GM23338 (cell line): ENCODE results near the gene PCP2. TPM values are rescaled to one million over a fixed set of nuclear protein-coding genes. Genes with fewer than 3 reads are reported as not detected.

Experiments used
- ATAC-seq: fragments of 200-7000 bp; cut with Tn5 transposase; 3 replicates; pipeline ENCODE4 v1.9.1; 2020
- DNase-seq: peaks from one replicate; pipeline ENCODE4 v3.0.0-alpha.2; 2015; ENCODE audit warnings: low spot score
- H2AFZ ChIP-seq: fragments of 200-600 bp; sonication (generic); 2 replicates; pipeline ENCODE4 v1.8.0; 2016; ENCODE audit warnings: antibody characterized with exemption, mild to moderate bottlenecking, moderate library complexity
- H3F3A ChIP-seq: fragments of 200-600 bp; sonication (generic); replicated peaks from 2 replicates; pipeline ENCODE4 v1.8.0; 2017; ENCODE audit warnings: antibody characterized with exemption, mixed run types, low read depth
- H3K27ac ChIP-seq: fragments of 200-600 bp; sonication (generic); 2 replicates; pipeline ENCODE4 v1.6.1; 2016; ENCODE audit warnings: low read depth
- H3K27me3 ChIP-seq: fragments of 200-600 bp; sonication (generic); 2 replicates; pipeline ENCODE4 v1.8.0; 2016; ENCODE audit warnings: mild to moderate bottlenecking, mixed run types, moderate library complexity; ENCODE audit not compliant: insufficient read depth
- H3K36me3 ChIP-seq: fragments of 200-600 bp; sonication (generic); 2 replicates; pipeline ENCODE4 v1.8.0; 2016; ENCODE audit warnings: mild to moderate bottlenecking; ENCODE audit not compliant: insufficient read depth
- H3K4me1 ChIP-seq: fragments of 200-600 bp; sonication (generic); 2 replicates; pipeline ENCODE4 v1.8.0; 2016; ENCODE audit warnings: mild to moderate bottlenecking, moderate library complexity; ENCODE audit not compliant: insufficient read depth
- H3K4me2 ChIP-seq: fragments of 200-600 bp; sonication (generic); 2 replicates; pipeline ENCODE4 v1.7.1; 2017; ENCODE audit warnings: mixed run types
- H3K4me3 ChIP-seq: fragments of 200-600 bp; sonication (generic); 2 replicates; pipeline ENCODE4 v1.6.1; 2016; ENCODE audit warnings: mixed run types
- H3K79me2 ChIP-seq: fragments of 200-600 bp; sonication (generic); replicated peaks from 2 replicates; pipeline ENCODE4 v1.8.0; 2017; ENCODE audit warnings: mild to moderate bottlenecking; ENCODE audit not compliant: insufficient read depth
- H3K9me2 ChIP-seq: fragments of 200-600 bp; sonication (generic); 2 replicates; pipeline ENCODE4 v1.8.0; 2017; ENCODE audit not compliant: insufficient read depth
- H4K20me1 ChIP-seq: fragments of 200-600 bp; sonication (generic); replicated peaks from 2 replicates; pipeline ENCODE4 v1.8.0; 2017; ENCODE audit warnings: mild to moderate bottlenecking; ENCODE audit not compliant: insufficient read depth
- H3K27ac Mint-ChIP-seq: 2 replicates; pipeline ENCODE4 v1.8.0; 2020; ENCODE audit warnings: inconsistent platforms, mild to moderate bottlenecking, moderate library complexity, mixed read lengths
- H3K27me3 Mint-ChIP-seq: 3 replicates; pipeline ENCODE4 v1.8.0; 2022; ENCODE audit warnings: low read depth, mild to moderate bottlenecking, moderate library complexity, mixed read lengths, inconsistent platforms; ENCODE audit not compliant: insufficient read depth, poor library complexity
- H3K36me3 Mint-ChIP-seq: 3 replicates; pipeline ENCODE4 v1.8.0; 2021; ENCODE audit warnings: low read depth, mild to moderate bottlenecking, inconsistent platforms, moderate library complexity, mixed read lengths
- H3K4me1 Mint-ChIP-seq: 3 replicates; pipeline ENCODE4 v1.8.0; 2020; ENCODE audit warnings: mild to moderate bottlenecking, inconsistent platforms, mixed read lengths
- H3K4me3 Mint-ChIP-seq: 3 replicates; pipeline ENCODE4 v1.8.0; 2021; ENCODE audit warnings: moderate library complexity, mild to moderate bottlenecking, inconsistent platforms, mixed read lengths
- H3K9me3 Mint-ChIP-seq: 3 replicates; pipeline ENCODE4 v1.8.0; 2020; ENCODE audit warnings: moderate library complexity, mild to moderate bottlenecking, inconsistent platforms, mixed read lengths
- CREB1 ChIP-seq: fragments of 250-450 bp; sonication (Bioruptor Pico); IDR thresholded peaks from 2 replicates; pipeline ENCODE4 v1.5.0; 2020; ENCODE audit warnings: low read depth, mild to moderate bottlenecking, moderate library complexity
- CTCF ChIP-seq, 2 experiments: fragments of 200-600 bp in 1 of 2; sonication (generic) in 1 of 2; conservative IDR thresholded peaks; 2 replicates each; pipeline versions ENCODE4 v1.5.1 to v1.6.1; 2016 to 2017; ENCODE audit warnings: antibody characterized with exemption in 2 of 2, low read depth in 2 of 2, mild to moderate bottlenecking in 2 of 2, moderate library complexity in 1 of 2
- ETS1 ChIP-seq: IDR thresholded peaks from 2 replicates; pipeline ENCODE4 v1.6.1; 2016; ENCODE audit warnings: antibody characterized with exemption
- EZH2 ChIP-seq: fragments of 200-600 bp; sonication (generic); IDR thresholded peaks from one replicate; pipeline ENCODE4 v1.8.0; 2017; ENCODE audit warnings: antibody characterized with exemption, mild to moderate bottlenecking, low read depth; ENCODE audit not compliant: unreplicated experiment
- EZH2phosphoT487 ChIP-seq: fragments of 200-600 bp; sonication (generic); IDR thresholded peaks from one replicate; pipeline ENCODE4 v1.8.1; 2018; ENCODE audit warnings: antibody characterized with exemption; ENCODE audit not compliant: unreplicated experiment
- JUNB ChIP-seq: IDR thresholded peaks from one replicate; pipeline ENCODE4 v1.6.1; 2016; ENCODE audit warnings: antibody characterized with exemption; ENCODE audit not compliant: unreplicated experiment
- NANOG ChIP-seq: IDR thresholded peaks from 2 replicates; pipeline ENCODE4 v1.6.1; 2016; ENCODE audit warnings: antibody characterized with exemption, borderline replicate concordance
- POLR2AphosphoS5 ChIP-seq: IDR thresholded peaks from 2 replicates; pipeline ENCODE4 v1.6.1; 2016; ENCODE audit warnings: antibody characterized with exemption, low read depth
- REST ChIP-seq: IDR thresholded peaks from one replicate; pipeline ENCODE4 v1.6.1; 2018; ENCODE audit warnings: antibody characterized with exemption; ENCODE audit not compliant: unreplicated experiment
- STAT1 ChIP-seq: IDR thresholded peaks from one replicate; pipeline ENCODE4 v1.6.1; 2016; ENCODE audit warnings: antibody characterized with exemption; ENCODE audit not compliant: unreplicated experiment
- ZNF114 ChIP-seq: fragments of 250-450 bp; sonication (Bioruptor Pico); IDR thresholded peaks from 2 replicates; pipeline ENCODE4 v1.5.0; 2020; ENCODE audit warnings: mild to moderate bottlenecking, moderate library complexity
- ZNF462 ChIP-seq: fragments of 250-450 bp; sonication (Bioruptor Pico); IDR thresholded peaks from 2 replicates; pipeline ENCODE4 v1.5.0; 2020; ENCODE audit warnings: mild to moderate bottlenecking, moderate library complexity
- polyA plus RNA-seq: library from polyadenylated mRNA; unstranded; fragments of >200 nt; fragmentation: Nextera tagmentation; extraction: Ambion mirVana; gene quantifications from 2 replicates; pipeline ENCODE4 v1.2.1, GENCODE V29; 2016
- total RNA-seq: library from RNA; depleted of rRNA; stranded (reverse); fragments of >200 nt; shearing (Covaris generic); gene quantifications from 2 replicates; pipeline ENCODE4 v1.2.3, GENCODE V29; 2014

PCP2 gene
- total and polyA plus RNA-seq, 2 experiments from 2014 or later, result not detected

- H3K4me1 ChIP-seq, result no peaks in the 10 kb centered on the region
- no peak overlapping the region for H3K4me3 Mint-ChIP-seq
- no peaks in the 10 kb centered on the region for H3K27me3 ChIP-seq
- no peak overlapping the region for H3K27ac ChIP-seq
- H3K36me3 ChIP-seq, result no peaks in the 10 kb centered on the region; the same call in 1 of the 2 replicates
- H3K9me2 ChIP-seq, result no peaks in the 10 kb centered on the region
- TF ChIP-seq ZNF462 (CRISPR knock-in tag), result no peak
- TF ChIP-seq CREB1 (CRISPR knock-in tag), result no peak
- no peak for TF ChIP-seq ETS1
- no peak for TF ChIP-seq EZH2
- no peak for TF ChIP-seq JUNB
- no peak for TF ChIP-seq REST
- TF ChIP-seq EZH2phosphoT487, result no peak
- no peak for TF ChIP-seq CTCF (conservative IDR thresholded peaks at IDR 0.05; ENCODE audit: low read depth in 2 of 2)
- TF ChIP-seq STAT1, result no peak
- no peak for TF ChIP-seq ZNF114 (CRISPR knock-in tag)
- TF ChIP-seq POLR2AphosphoS5, result no peak
- no peak for TF ChIP-seq NANOG
- no peaks in the 10 kb centered on the region for H3K4me1 Mint-ChIP-seq
- H3K79me2 ChIP-seq, result no peaks in the 10 kb centered on the region
- peaks cover 27% of the 10 kb centered on the region for H3K36me3 Mint-ChIP-seq
- no peak overlapping the region for H3K4me3 ChIP-seq
- no peak overlapping the region for H3K4me2 ChIP-seq
- peaks cover 3% of the 10 kb centered on the region for H3K27me3 Mint-ChIP-seq
- H4K20me1 ChIP-seq, result peaks cover 4% of the 10 kb centered on the region; the same call in 1 of the 2 replicates
- no peak for ATAC-seq
- H2AFZ ChIP-seq, result no peak overlapping the region
- DNase-seq, result no peak
- H3K9me3 Mint-ChIP-seq, result no peaks in the 10 kb centered on the region
- no peaks in the 10 kb centered on the region for H3F3A ChIP-seq
- H3K27ac Mint-ChIP-seq, result no peak overlapping the region
These were observed 20.9 kb downstream of the PCP2 start for GRCh38 chr19:7612282-7613274.
